A549 (cell line): Measurements from ENCODE around the gene RPL18.

Source experiments
- CTCF ChIP-seq: fragments of >200 bp; sonication (Bioruptor Twin); formaldehyde crosslinking; IDR thresholded peaks from 3 replicates; pipeline ENCODE4 v1.5.1; 2016
- EP300 ChIP-seq, 2 experiments: fragments of >200 bp; sonication (Bioruptor Twin); formaldehyde crosslinking; IDR thresholded peaks; 2 replicates in 1 of 2; 3 replicates in 1 of 2; pipeline ENCODE4 v1.6.1; 2016 to 2017
- HDAC2 ChIP-seq: fragments of 200-600 bp; sonication (generic); IDR thresholded peaks from 2 replicates; pipeline ENCODE4 v1.6.1; 2016
- KDM1A ChIP-seq: fragments of 200-600 bp; sonication (generic); IDR thresholded peaks from 2 replicates; pipeline ENCODE4 v1.6.1; 2016; ENCODE audit warnings: low read depth, mild to moderate bottlenecking
- MAFK ChIP-seq: fragments of 450-650 bp; IDR thresholded peaks from 2 replicates; pipeline ENCODE4 v1.6.1; 2014; ENCODE audit not compliant: partially characterized antibody
- MAX ChIP-seq: IDR thresholded peaks from 2 replicates; pipeline ENCODE4 v1.6.1; 2012
- MAZ ChIP-seq: fragments of 150-350 bp; IDR thresholded peaks from 2 replicates; pipeline ENCODE4 v1.6.1; 2014; ENCODE audit warnings: antibody characterized with exemption, low read depth, low read length, borderline replicate concordance
- NPAS2 ChIP-seq: fragments of 250-450 bp; sonication (Bioruptor Pico); IDR thresholded peaks from 2 replicates; pipeline ENCODE4 v1.8.0; 2022; ENCODE audit warnings: mild to moderate bottlenecking, moderate library complexity, borderline replicate concordance
- POLR2A ChIP-seq: IDR thresholded peaks from 2 replicates; pipeline ENCODE4 v1.6.1; 2012; ENCODE audit warnings: mild to moderate bottlenecking, low read length
- RAD21 ChIP-seq, 2 experiments: fragments of >200 bp in 1 of 2; sonication (Bioruptor Twin) in 1 of 2; formaldehyde crosslinking in 1 of 2; IDR thresholded peaks in 1 of 2; conservative IDR thresholded peaks in 1 of 2; 2 replicates in 1 of 2; 3 replicates in 1 of 2; pipeline ENCODE4 v1.6.1; 2012 to 2018; ENCODE audit warnings: inconsistent platforms in 1 of 2
- REST ChIP-seq: fragments of 200-600 bp; sonication (generic); IDR thresholded peaks from 2 replicates; pipeline ENCODE4 v1.6.1; 2016; ENCODE audit warnings: antibody characterized with exemption, mild to moderate bottlenecking, moderate library complexity
- RNF2 ChIP-seq: fragments of 200-600 bp; sonication (generic); IDR thresholded peaks from 2 replicates; pipeline ENCODE4 v1.6.1; 2016; ENCODE audit warnings: low read depth, mild to moderate bottlenecking, antibody characterized with exemption, moderate library complexity, borderline replicate concordance
- USF2 ChIP-seq: fragments of 450-650 bp; IDR thresholded peaks from 2 replicates; pipeline ENCODE4 v1.6.1; 2014; ENCODE audit warnings: antibody characterized with exemption

GRCh38 chr19:48625891-48626327, 6.9 kb upstream of the RPL18 start:
- TF ChIP-seq POLR2A (no peak), MAZ (no peak), CTCF (no peak), KDM1A (no peak), REST (no peak), RAD21 (conservative IDR thresholded peaks at IDR 0.05 in 1 of 2, IDR thresholded peaks at IDR 0.05 in 1 of 2) (no peak), MAX (no peak), NPAS2 (no peak), USF2 (no peak), MAFK (no peak), EP300 (IDR thresholded peaks at IDR 0.05) (no peak), HDAC2 (no peak), RNF2 (no peak)
